Measurements from ENCODE around the gene SCNN1B.
"Not testable (repeated sequence)": the region's sequence is repeated elsewhere in the genome, so short reads cannot be mapped to it uniquely, and the experiment has no call there.

The SCNN1B gene

DNA sequence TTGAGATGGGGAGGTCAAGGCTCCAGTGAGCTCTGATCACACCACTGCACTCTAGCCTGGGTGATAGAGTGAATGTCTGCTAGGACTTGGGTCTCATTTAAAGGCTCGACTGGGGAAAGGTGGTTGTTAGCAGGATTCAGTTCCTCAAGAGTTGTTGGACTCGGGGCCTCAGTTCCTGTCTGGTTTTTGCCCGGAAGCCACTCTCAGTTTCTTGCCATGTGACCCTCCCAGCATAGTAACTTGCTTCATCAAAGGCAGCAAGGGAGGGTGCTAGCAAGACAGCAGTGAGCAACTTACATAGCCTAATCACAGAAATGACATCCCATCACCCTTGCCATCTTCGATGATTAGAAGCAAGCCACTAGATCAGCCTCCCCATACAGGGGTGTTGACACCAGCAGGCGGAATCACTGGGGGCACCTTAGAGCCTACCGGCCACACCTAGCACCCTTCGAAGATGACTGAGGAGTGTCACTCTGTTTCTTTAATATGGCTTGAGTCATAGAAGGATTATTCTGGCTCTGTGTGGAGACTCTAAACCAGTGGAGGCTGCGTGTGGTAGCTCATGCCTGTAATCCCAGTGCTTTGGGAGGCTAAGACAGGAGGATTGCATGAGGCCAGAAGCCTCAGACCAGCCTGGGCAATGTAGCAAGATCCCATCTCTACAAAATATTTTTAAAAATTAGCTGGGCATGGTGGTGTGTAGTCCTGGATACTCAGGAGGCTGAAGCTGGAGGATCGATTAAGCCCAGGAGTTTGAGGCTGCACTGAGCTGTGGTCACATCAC, 13.2 kb upstream of the SCNN1B start:
- no peak for DNase-seq (ENCODE audit: low spot score)

DNA sequence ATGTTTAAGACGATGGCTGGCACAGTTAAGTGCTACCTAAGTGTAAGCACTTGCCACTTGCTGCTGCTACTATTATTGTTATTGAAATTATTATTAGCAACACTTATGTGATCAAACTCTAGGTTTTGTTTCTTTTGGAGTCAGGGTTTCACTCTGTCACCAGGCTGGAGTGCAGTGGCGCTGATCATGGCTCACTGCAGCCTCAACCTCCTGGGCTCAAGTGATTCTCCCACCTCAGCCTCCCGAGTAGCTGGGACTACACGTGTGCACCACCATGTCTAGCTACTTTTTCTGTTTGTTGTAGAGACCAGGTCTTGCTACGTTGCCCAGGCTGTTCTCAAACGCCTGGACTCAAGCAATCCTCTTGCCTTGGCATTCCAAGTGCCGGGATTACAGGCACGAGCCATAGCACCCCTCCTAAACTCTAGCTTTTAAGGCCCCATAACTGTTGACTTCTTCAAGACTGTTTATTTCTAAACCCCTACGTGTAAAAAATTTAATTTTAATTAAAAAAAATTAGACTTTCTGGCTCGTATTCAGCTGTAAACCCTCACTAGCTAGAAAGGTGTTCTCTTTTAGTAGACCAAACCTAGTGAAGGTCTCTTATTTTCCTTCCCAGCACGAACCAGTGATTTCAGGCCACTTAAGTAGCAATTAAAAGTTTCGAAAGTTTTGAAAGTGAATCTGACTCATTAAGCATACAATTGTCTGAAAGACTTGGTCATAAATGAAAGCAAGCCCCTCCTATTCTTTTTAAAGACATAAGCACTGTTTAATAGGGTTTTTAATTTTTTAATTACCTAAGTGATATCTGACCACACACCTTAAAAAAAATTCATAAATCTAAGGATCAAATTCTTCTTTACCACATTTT, 11.7 kb upstream of the SCNN1B start:
- DNase-seq (ENCODE audit: low spot score), result no peak

DNA sequence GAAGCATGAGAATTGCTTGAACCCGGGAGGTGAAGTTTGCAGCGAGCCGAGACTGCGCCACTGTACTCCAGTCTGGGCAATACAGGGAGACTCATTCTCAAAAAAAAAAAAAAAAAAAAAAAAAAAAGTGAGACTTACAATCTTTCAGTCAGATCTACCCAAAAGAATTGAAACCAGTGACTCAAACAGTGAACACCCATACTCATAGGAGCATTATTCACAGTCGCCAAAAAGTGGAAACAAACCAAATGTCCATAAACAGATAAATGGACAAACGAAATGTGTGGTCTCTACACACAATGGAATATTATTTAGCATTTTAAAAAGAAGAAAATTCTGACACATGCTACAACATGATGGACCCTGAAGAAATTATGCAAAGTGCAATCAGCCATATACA, 9.1 kb upstream of the SCNN1B start:
- no peak for DNase-seq (ENCODE audit: low spot score)

DNA sequence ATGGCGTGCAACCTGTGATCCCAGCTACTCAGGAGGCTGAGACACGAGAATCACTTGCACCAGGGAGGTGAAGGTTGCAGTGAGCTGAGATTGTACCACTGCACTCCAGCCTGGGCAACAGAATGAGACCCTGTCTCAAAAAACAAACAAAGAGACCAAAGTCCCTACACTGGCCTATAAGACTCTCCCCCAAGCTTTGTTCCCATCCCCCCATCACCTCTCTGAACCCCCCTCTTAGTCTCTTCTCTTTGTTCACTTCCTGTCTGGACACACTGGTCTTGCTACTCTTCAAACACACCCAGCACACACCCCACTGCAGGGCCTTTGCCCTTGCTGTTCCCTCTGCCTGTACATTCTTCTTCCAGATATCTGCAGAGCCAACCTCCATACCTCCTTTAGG, 7.8 kb upstream of the SCNN1B start:
- no peak for DNase-seq (ENCODE audit: low spot score)

DNA sequence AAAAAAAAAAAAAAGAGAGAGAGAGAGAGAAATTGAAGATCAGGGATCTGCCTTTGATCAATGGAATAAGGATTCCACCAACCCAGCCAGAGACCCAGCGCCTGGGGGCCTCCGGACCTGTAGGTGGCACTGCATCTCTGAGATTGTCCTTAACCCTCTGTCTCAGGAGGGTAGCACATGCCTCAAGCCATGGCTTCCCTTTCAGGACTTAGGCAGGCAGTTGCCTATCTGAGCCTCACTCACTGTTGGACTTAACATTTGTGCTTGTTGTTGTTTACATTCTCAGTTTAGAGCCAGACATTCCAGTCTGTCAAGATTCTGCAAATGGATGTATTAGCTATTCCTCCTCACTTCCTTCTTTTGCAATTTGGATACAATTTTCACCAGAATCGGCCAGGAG, 5.1 kb upstream of the SCNN1B start:
- DNase-seq (ENCODE audit: low spot score), result no peak

DNA sequence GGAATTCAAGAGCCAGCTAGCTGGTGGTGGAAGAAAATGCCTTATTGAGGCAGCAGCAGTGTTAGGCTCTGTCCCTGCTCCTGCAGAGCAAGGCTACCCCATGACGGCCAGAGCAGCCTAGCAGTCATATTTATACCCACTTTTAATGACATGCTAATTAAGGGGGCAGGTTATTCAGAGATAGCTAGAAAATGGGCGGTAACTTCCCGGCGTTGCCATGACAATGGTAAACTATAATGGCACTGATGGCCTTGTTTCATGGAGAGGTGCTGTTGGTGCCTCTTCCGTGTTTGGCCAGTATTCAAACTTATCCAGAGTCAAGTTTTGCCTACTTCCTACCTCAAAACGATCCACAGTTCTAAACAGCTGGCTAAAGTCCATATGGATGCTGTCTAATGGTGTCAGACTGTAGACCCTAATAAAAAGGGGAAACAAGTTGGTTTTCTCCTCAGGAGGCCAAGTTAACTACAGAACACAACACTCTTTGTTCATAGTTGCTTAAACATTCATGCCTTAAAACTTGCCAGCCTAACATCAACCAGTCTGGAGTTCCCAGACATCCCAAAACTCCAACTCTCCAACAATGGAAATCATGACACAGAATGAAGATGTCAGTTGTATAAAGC, 3.7 kb upstream of the SCNN1B start:
- no peak for DNase-seq (ENCODE audit: low spot score)

DNA sequence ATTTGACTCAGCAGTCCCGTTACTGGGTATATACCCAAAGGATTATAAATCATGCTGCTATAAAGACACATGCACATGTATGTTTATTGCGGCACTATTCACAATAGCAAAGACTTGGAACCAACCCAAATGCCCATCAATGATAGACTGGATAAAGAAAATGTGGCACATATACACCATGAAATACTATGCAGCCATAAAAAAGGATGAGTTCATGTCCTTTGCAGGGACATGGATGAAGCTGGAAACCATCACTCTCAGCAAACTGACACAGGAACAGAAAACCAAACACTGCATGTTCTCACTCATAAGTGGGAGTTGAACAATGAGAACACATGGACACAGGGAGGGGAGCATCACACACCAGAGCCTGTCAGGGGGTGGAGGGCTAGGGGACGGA, 2.3 kb upstream of the SCNN1B start:
- not testable (repeated sequence) for DNase-seq (ENCODE audit: low spot score)

DNA sequence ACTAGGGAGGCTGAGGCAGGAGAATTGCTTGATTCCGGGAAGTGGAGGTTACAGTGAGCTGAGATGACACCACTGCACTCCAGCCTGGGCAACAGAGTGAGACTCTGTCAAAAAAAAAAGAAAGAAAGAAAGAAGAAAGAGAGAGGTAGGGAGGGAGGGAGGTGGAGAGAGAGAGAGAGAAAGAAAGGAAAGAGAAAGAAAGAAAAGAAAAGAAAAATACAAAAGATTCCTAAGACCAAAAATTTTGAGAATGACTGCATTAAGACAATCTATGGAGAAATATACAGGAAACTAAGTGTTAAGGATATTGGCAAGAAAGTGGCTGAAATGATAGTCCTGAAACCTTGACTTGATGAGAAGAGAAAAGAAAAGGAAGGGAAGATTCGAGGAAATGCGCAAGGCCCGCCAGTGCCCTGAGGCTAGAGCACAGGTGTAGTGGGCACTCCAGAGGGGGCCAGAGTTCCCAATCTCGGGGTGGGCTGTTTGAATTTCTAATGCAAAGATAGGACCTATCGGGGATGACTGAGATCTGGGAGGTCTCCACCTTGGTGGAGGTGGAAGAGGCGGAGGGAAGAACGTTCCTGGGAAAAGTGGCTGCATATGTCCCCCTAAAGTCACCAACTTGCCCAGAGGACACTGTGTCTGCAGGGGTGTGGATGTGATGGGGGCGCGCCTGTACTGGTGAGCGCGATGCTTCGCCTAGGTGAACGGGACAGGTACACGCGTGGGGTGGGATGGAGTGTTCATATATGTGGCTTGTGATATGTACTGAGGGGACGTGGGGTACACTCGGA, 654 bp upstream of the SCNN1B start:
- DNase-seq (ENCODE audit: low spot score), result no peak

DNA sequence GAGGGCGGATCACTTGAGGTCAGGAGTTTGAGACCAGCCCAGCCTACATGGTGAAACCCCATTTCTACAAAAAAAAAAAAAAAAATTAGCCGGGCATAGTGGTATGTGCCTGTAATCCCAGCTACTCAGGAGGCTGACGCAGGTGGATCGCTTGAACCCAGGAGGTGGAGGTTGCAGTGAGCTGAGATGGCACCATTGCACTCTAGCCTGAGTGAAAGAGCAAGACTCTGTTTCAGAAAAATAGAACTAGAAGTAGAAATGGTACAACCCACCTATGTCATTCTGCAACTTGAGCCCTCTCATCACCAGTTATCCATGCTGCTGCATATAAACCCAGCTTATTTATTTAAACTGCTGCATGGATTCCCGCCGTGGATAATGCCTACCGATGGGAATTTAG, 1.6 kb downstream of the SCNN1B start:
- no peak for DNase-seq (ENCODE audit: low spot score)

DNA sequence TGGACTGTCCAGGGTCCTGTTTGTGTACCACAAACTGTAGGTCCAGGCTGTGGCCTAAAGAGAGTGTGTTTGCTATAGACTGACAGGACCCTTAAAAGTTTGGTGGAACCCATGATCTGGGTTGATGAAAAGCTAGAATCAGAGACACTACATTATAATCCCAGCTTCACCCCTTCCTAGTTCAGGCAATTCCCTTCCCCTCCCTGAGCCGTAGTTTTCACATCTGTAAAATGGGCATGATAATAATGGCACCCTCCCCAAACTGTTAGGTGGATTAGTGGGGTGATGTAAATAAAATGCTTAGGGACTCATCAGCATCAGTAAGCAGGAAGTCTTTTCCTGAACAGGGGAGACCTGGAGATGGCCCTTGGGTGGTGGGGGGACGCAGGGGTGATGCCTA, 2.5 kb downstream of the SCNN1B start:
- DNase-seq (ENCODE audit: low spot score), result no peak

DNA sequence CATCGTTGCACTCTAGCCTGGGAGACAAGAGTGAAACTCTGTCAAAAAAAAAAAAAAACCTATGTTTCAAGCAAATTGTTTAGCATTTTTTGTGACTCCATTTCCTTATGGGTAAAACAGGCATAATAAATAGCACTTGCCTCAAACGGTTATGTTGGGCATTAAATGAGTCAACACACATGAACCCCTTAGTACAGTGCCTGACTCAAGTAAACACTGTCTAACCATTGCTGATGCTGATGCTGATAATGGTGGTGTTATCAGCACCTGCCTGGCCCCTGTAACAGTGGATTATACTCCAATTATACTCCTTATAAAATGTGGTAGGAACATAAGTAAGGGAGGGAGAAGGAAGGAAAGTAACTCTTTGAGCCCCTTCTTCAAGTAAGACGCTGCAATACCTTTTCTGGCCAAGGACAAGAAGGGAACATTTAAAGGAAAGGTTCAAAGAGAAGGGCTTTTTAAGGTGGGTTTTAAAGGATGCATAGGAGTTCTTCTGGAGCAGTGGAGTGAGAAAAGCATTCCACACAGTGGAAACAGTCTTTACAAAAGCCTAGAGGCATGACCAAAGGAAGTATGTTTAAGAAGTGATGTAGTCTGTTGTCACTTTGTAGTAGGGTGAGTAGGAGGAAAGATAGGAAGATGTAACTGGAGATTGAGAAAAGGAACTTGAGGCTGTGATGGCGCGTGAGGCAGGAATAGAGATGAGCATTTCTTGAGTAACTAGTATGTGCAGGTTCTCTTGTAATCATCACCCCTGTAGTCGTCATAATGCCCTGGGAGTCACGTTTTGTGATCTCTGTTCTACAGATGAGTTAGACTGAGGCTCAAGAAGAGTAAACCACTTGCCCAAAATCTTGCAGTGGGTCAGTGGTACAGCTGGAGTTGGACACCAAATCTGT, 4.3 kb downstream of the SCNN1B start:
- DNase-seq (ENCODE audit: low spot score), result no peak

DNA sequence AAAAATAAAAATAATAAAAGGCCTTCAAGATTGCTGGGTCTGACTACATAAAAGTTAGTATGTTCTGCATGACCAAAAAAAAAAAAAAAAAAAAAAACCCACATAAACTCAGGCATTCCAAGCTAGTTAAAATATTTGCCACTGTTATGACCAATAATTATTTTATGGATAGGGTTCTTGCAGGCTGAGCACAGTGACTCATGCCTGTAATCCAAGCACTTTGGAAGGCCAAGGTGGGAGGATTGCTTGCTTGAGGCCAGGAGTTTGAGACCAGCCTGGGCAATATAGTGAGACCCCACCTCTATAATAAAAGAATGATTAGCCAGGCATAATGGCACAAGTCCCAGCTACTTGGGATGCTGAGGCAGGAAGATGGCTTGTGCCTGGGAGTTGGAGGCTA, 8.1 kb downstream of the SCNN1B start:
- DNase-seq (ENCODE audit: low spot score), result no peak

DNA sequence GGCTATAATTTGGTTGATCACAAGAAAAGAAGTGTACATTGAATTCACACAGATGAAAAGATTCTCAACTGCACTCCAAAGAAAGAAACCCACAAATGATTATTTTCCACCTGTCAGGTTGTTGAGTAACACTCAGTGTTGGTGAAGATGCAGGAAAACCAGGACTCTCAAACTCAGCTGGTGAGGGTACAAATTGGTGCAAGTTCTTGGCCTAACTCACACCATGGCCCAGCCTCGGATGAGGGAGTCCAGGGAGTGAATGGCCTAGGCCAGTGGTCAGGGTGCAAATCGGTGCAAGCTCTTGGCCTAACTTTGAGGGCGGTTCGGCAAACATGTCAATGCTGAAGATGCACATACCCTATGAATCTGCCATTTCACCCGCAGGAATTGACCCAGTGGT, 8.6 kb downstream of the SCNN1B start:
- DNase-seq (ENCODE audit: low spot score), result no peak

DNA sequence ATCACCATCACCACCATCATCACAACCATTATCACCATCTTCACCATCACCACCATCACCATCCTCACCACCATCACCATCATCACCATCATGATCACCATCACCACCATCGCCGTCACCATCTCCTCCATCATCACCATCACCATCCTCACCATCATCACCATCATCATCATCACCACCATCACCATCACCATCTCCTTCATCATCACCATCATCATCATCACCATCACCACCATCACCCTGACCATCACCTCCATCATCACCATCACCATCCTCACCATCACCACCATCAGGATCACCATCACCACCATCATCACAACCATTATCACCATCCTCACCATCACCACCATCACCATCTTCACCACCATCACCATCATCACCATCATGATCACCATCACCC, 14.1 kb downstream of the SCNN1B start:
- no peak for DNase-seq (ENCODE audit: low spot score)

DNA sequence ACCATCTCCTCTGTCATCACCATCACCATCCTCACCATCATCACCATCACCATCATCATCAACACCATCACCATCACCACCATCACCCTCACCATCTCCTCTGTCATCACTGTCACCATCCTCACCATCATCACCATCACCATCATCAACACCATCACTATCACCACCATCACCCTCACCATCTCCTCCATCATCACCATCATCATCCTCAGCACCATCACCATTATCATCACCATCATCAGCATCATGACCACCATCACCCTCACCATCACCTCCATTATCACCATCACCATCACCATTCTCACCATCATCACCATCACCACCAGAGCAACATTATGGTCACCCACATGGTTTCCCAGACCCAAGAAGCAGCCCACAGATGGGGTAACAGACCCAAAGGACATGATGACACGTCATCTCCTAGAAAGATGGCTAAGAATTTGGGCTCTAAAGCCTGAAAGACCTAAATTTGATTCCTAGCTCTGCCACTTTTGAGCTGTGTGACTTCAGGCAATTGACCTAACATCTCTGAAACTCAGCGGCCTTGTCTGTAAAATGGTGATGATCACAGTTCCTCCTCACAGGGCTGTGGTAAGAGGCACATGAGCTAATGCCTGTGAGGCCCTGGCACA, 14.6 kb downstream of the SCNN1B start:
- DNase-seq (ENCODE audit: low spot score), result no peak

DNA sequence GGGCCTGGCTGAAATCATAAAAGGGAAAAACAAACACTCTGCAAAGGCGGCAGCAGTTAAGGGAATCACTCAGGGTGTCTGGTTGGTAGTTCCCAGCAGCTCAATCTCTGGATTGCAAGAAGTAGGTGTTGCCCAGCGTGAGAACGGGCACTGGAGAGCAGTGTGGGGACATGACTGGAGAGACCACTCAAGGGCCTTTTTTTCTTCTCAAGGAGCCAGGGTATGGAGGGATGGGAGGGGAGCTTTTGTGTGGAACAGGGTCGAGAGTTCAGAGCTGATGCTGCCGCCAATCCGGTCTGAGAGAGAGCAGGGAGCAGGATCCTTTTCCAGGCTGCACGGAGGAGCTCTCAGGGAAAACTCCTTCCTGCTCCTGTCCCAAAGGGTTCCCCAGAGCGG, 15.2 kb downstream of the SCNN1B start:
- DNase-seq (ENCODE audit: low spot score), result no peak

DNA sequence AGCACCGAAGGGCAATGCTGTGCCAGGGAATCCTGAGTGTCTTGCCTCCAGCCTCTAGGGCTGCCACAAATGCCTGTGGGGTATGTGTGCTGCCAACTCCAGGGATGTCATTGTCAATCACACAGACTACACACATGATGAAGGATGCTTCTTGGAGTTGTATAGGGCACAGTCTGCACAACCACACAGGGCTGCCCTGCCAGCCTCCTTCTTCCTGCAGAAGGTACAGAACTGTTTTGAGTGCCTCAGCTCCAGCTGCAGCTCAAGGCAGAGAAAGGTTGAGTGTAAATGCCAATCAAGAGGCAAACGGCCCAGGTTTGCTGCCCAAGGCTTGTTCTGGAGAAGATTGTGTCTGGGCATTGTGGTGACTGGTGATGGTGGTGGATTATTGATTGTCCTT, 15.6 kb downstream of the SCNN1B start:
- DNase-seq (ENCODE audit: low spot score), result no peak

DNA sequence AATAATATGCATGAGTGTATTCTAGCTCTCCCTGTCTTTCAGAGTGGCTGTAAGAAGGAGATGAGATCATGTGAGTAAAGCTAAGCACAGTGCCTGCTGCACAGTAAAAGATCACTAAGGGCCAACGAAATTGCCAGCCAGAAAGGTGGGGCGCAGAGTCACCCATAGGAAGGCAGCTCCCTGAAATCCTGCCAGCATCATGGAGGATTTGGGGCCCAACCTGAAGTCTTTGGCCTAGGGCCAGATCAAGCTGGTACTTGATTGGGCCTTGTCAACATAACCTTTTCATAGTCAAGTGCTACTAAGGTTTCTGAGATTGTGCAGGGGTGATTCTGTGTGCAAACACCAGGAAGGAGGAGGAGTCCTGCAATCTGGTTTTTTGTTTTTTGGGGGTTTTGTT, 16.5 kb downstream of the SCNN1B start:
- no peak for DNase-seq (ENCODE audit: low spot score)

DNA sequence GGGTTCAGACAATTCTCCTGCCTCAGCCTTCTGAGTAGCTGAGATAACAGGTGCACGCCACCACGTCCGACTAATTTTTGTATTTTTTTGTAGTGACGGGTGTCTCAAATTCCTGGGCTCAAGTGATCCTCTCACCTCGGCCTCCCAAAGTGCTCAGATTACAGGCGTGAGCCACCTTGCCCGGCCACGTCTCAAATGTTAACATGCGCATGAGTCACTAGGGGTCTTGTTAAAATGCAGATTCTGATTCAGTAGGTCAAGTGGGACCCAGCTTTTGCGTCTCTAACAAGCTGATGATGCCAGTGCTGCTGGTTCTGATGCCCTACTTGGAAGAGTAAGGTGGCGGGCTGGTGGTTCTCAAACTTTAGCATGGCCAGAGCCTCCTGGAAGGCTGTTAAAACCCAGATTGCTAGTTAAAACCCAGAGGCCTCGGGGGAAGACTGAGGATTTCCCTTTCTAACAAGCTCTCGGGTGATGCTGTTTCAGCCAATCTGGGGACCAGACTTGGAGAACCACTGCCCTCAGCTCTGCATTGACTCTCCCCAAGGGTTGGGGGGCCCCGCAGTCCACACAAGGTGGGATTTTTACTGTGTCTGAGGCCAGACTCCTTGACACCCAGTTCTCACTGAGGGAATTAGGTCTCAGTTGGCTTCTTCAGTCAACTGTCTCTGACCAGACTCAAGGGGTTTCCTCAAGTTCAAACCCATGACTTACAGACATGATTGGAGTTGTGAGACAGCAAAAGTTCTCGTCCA, 17.9 kb downstream of the SCNN1B start:
- DNase-seq (ENCODE audit: low spot score), result no peak

DNA sequence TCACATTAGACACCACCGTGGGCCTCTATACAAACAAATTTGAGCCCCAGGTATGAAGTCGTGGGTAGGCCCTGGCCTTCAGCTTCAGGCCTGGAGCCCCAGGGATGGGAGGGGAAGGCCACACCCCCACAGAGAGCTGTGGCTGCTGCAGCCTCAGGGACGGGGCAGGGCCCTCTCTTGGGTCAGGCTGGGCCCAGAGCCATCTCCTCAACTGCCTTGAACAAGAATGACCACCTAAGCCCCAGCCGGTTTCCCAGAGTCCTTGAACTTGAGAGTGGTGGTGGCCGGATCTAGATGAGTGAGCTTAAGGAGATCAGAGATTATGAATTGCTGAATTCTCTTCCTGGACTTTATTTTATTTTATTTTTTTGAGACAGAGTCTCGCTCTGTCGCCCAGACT, 18.6 kb downstream of the SCNN1B start:
- no peak for DNase-seq (ENCODE audit: low spot score)

Measured in putamen (tissue), 1 donor.